WTC11 (cell line): ENCODE results near the gene BICC1. TPM values are rescaled to one million over a fixed set of nuclear protein-coding genes. Genes with fewer than 3 reads are reported as not detected.

ENCODE experiments used
- ATAC-seq: fragments of 200-7000 bp; cut with Tn5 transposase; 2 replicates; pipeline ENCODE4 v1.10.0; 2021; ENCODE audit warnings: mild to moderate bottlenecking, moderate library complexity
- CTCF ChIA-PET: fragments of 300-600 bp; sonication (Branson Sonifier 250); formaldehyde crosslinking; loops from one replicate; lab custom pipeline; 2021; ENCODE audit warnings: antibody characterized with exemption; lab: Charles Lee
- POLR2A ChIA-PET: fragments of 350-600 bp; sonication (Branson Sonifier 250); formaldehyde crosslinking; loops from one replicate; lab custom pipeline; 2021; ENCODE audit warnings: antibody characterized with exemption; lab: Charles Lee
- DNase-seq: peaks from one replicate; pipeline ENCODE4 v3.0.0; 2021; ENCODE audit warnings: low spot score
- H3K27ac Mint-ChIP-seq: 2 replicates; pipeline ENCODE4 v1.8.0; 2021; ENCODE audit warnings: mixed read lengths
- H3K27me3 Mint-ChIP-seq: 2 replicates; pipeline ENCODE4 v1.8.0; 2021; ENCODE audit warnings: low read depth, mild to moderate bottlenecking, moderate library complexity, mixed read lengths
- H3K36me3 Mint-ChIP-seq: 2 replicates; pipeline ENCODE4 v1.8.0; 2021; ENCODE audit warnings: mixed read lengths
- H3K4me1 Mint-ChIP-seq: 2 replicates; pipeline ENCODE4 v1.8.0; 2022; ENCODE audit warnings: mixed read lengths
- H3K4me3 Mint-ChIP-seq: 2 replicates; pipeline ENCODE4 v1.8.0; 2021; ENCODE audit warnings: mild to moderate bottlenecking, moderate library complexity, mixed read lengths
- H3K9me3 Mint-ChIP-seq: 2 replicates; pipeline ENCODE4 v1.8.0; 2021; ENCODE audit warnings: mixed read lengths
- ATF1 ChIP-seq: sonication (generic); formaldehyde crosslinking; IDR thresholded peaks from 2 replicates; pipeline ENCODE4 v1.8.1; 2023; ENCODE audit warnings: mild to moderate bottlenecking, moderate library complexity, missing genetic modification reagents
- ATF2 ChIP-seq: sonication (generic); formaldehyde crosslinking; IDR thresholded peaks from 2 replicates; pipeline ENCODE4 v1.8.1; 2022; ENCODE audit warnings: low read depth, missing genetic modification reagents, borderline replicate concordance
- CDX4 ChIP-seq: fragments of 250-450 bp; sonication (Bioruptor Pico); IDR thresholded peaks from 2 replicates; pipeline ENCODE4 v1.9.0; 2021; ENCODE audit warnings: moderate library complexity, mild to moderate bottlenecking, inconsistent platforms, borderline replicate concordance
- CREM ChIP-seq: sonication (generic); formaldehyde crosslinking; IDR thresholded peaks from 2 replicates; pipeline ENCODE4 v1.8.1; 2022; ENCODE audit warnings: mild to moderate bottlenecking, missing genetic modification reagents, moderate library complexity
- ETV6 ChIP-seq: sonication (generic); formaldehyde crosslinking; IDR thresholded peaks from 2 replicates; pipeline ENCODE4 v1.8.1; 2022; ENCODE audit warnings: mild to moderate bottlenecking, missing genetic modification reagents
- FOXP1 ChIP-seq: sonication (generic); formaldehyde crosslinking; IDR thresholded peaks from 2 replicates; pipeline ENCODE4 v1.8.0; 2022; ENCODE audit warnings: missing genetic modification reagents, mild to moderate bottlenecking, moderate library complexity, borderline replicate concordance
- GABPB1 ChIP-seq: sonication (generic); formaldehyde crosslinking; IDR thresholded peaks from 2 replicates; pipeline ENCODE4 v1.8.1; 2023; ENCODE audit warnings: mild to moderate bottlenecking, missing genetic modification reagents
- GRHL2 ChIP-seq: fragments of 250-450 bp; sonication (Bioruptor Pico); IDR thresholded peaks from 2 replicates; pipeline ENCODE4 v1.8.0; 2022; ENCODE audit warnings: mild to moderate bottlenecking, moderate library complexity; ENCODE audit not compliant: insufficient replicate concordance, severe bottlenecking
- IRF2 ChIP-seq: sonication (generic); formaldehyde crosslinking; IDR thresholded peaks from 2 replicates; pipeline ENCODE4 v1.8.0; 2022; ENCODE audit warnings: low read depth, missing genetic modification reagents, borderline replicate concordance
- JUN ChIP-seq: sonication (generic); formaldehyde crosslinking; IDR thresholded peaks from 2 replicates; pipeline ENCODE4 v1.8.0; 2023; ENCODE audit warnings: mild to moderate bottlenecking, missing genetic modification reagents
- KAT7 ChIP-seq: sonication (generic); formaldehyde crosslinking; IDR thresholded peaks from 2 replicates; pipeline ENCODE4 v1.8.1; 2023; ENCODE audit warnings: missing genetic modification reagents, mild to moderate bottlenecking, borderline replicate concordance
- MLX ChIP-seq: sonication (generic); formaldehyde crosslinking; IDR thresholded peaks from 2 replicates; pipeline ENCODE4 v1.8.1; 2023; ENCODE audit warnings: mild to moderate bottlenecking, missing genetic modification reagents, moderate library complexity
- MXD4 ChIP-seq: fragments of 250-450 bp; sonication (Bioruptor Pico); IDR thresholded peaks from 2 replicates; pipeline ENCODE4 v1.8.0; 2021; ENCODE audit warnings: mild to moderate bottlenecking, moderate library complexity, borderline replicate concordance
- NFATC4 ChIP-seq: fragments of 250-450 bp; sonication (Bioruptor Pico); IDR thresholded peaks from 2 replicates; pipeline ENCODE4 v1.9.0; 2021; ENCODE audit warnings: mild to moderate bottlenecking
- NR1H2 ChIP-seq: sonication (generic); formaldehyde crosslinking; IDR thresholded peaks from 2 replicates; pipeline ENCODE4 v1.9.0; 2021; ENCODE audit warnings: mild to moderate bottlenecking, moderate library complexity, missing genetic modification reagents
- OVOL2 ChIP-seq: fragments of 250-450 bp; sonication (Bioruptor Pico); IDR thresholded peaks from 2 replicates; pipeline ENCODE4 v1.9.0; 2021; ENCODE audit warnings: mild to moderate bottlenecking, borderline replicate concordance
- PRDM15 ChIP-seq: sonication (generic); formaldehyde crosslinking; IDR thresholded peaks from 2 replicates; pipeline ENCODE4 v1.8.0; 2022; ENCODE audit warnings: missing genetic modification reagents
- SP1 ChIP-seq: sonication (generic); formaldehyde crosslinking; conservative IDR thresholded peaks from 2 replicates; pipeline ENCODE4 v1.8.1; 2022; ENCODE audit warnings: missing genetic modification reagents
- STAT6 ChIP-seq: sonication (generic); formaldehyde crosslinking; conservative IDR thresholded peaks from 2 replicates; pipeline ENCODE4 v1.8.1; 2023; ENCODE audit warnings: mild to moderate bottlenecking, low read depth, missing genetic modification reagents, moderate library complexity
- TCF7 ChIP-seq: sonication (generic); formaldehyde crosslinking; IDR thresholded peaks from 2 replicates; pipeline ENCODE4 v1.8.0; 2022; ENCODE audit warnings: mild to moderate bottlenecking, low read depth, missing genetic modification reagents, moderate library complexity
- TEAD1 ChIP-seq: sonication (generic); formaldehyde crosslinking; IDR thresholded peaks from 2 replicates; pipeline ENCODE4 v1.8.0; 2022; ENCODE audit warnings: mild to moderate bottlenecking, missing genetic modification reagents
- ZNF138 ChIP-seq: sonication (generic); formaldehyde crosslinking; conservative IDR thresholded peaks from 2 replicates; pipeline ENCODE4 v1.8.1; 2022; ENCODE audit warnings: mild to moderate bottlenecking, moderate library complexity, missing genetic modification reagents
- ZNF317 ChIP-seq: sonication (generic); formaldehyde crosslinking; IDR thresholded peaks from 2 replicates; pipeline ENCODE4 v1.8.1; 2023; ENCODE audit warnings: low read depth, mild to moderate bottlenecking, moderate library complexity, missing genetic modification reagents, borderline replicate concordance
- ZNF396 ChIP-seq: fragments of 250-450 bp; sonication (Bioruptor Pico); IDR thresholded peaks from 2 replicates; pipeline ENCODE4 v1.8.0; 2021; ENCODE audit warnings: mild to moderate bottlenecking, moderate library complexity, borderline replicate concordance
- total RNA-seq: library from RNA; stranded (reverse); gene quantifications from 3 replicates; pipeline ENCODE4 v1.2.3, GENCODE V29; 2021

The BICC1 gene
- total RNA-seq, 1 experiment from 2014 or later = 0.61 TPM

- TF ChIP-seq PRDM15 (CRISPR knock-in tag) (no peak), KAT7 (CRISPR knock-in tag) (no peak), STAT6 (no peak), ZNF317 (CRISPR knock-in tag) (no peak), ATF1 (no peak), CREM (CRISPR knock-in tag) (no peak), TCF7 (CRISPR knock-in tag) (no peak), OVOL2 (CRISPR knock-in tag) (no peak), CDX4 (no peak), ETV6 (CRISPR knock-in tag) (no peak), TEAD1 (CRISPR knock-in tag) (no peak)
These were observed 235.0 kb downstream of the BICC1 start (continued) for GRCh38 chr10:58747687-58748086.

- no peaks in the 10 kb centered on the region; the same call in 1 of the 2 replicates for H3K27me3 Mint-ChIP-seq
- TF ChIP-seq IRF2 (CRISPR knock-in tag) (no peak), MLX (CRISPR knock-in tag) (no peak), FOXP1 (CRISPR knock-in tag) (no peak), JUN (no peak), CDX4 (no peak)
- no peaks in the 10 kb centered on the region for H3K36me3 Mint-ChIP-seq
- ChIA-PET POLR2A (no interaction called here), CTCF (no interaction called here)
- H3K4me1 Mint-ChIP-seq = peaks cover 9% of the 10 kb centered on the region
- ATAC-seq (no peak), DNase-seq (no peak)
- H3K9me3 Mint-ChIP-seq = no peaks in the 10 kb centered on the region
- H3K4me3 Mint-ChIP-seq = no peak overlapping the region
- H3K27ac Mint-ChIP-seq = no peak overlapping the region
These were observed 240.0 kb downstream of the BICC1 start for GRCh38 chr10:58752665-58753064.

GRCh38 chr10:58753425-58753824 is 240.8 kb downstream of the BICC1 start:
- peaks cover 9% of the 10 kb centered on the region for H3K4me1 Mint-ChIP-seq
- ATAC-seq (no peak), DNase-seq (no peak)
- ChIA-PET POLR2A (no interaction called here), CTCF (no interaction called here)
- H3K27me3 Mint-ChIP-seq = no peaks in the 10 kb centered on the region; the same call in 1 of the 2 replicates
- no peaks in the 10 kb centered on the region for H3K36me3 Mint-ChIP-seq
- H3K27ac Mint-ChIP-seq = no peak overlapping the region
- H3K4me3 Mint-ChIP-seq = no peak overlapping the region
- H3K9me3 Mint-ChIP-seq = no peaks in the 10 kb centered on the region
- no peak for TF ChIP-seq OVOL2 (CRISPR knock-in tag)
- TF ChIP-seq NR1H2 (CRISPR knock-in tag) = no peak
- no peak for TF ChIP-seq ATF1
- no peak for TF ChIP-seq SP1 (CRISPR knock-in tag)
- TF ChIP-seq ATF2 = no peak
- TF ChIP-seq NFATC4 (CRISPR knock-in tag) = no peak
- no peak for TF ChIP-seq MXD4
- TF ChIP-seq ZNF138 (CRISPR knock-in tag) = no peak
- TF ChIP-seq ZNF396 (CRISPR knock-in tag) = no peak
- no peak for TF ChIP-seq GABPB1 (CRISPR knock-in tag)
- no peak for TF ChIP-seq ZNF317 (CRISPR knock-in tag)
- TF ChIP-seq GRHL2 (CRISPR knock-in tag) = no peak
- TF ChIP-seq KAT7 (CRISPR knock-in tag) = no peak
